ENCODE data around the gene MACROH2A2. TPM values are rescaled to one million over a fixed set of nuclear protein-coding genes. Genes with fewer than 3 reads are reported as not detected.

MACROH2A2 gene
- total and polyA plus RNA-seq, 2 of the 13 experiments (the other 11 are each of a cell fraction or from before 2014, with no cell fraction given): 9.8 to 43.1 TPM

DNA sequence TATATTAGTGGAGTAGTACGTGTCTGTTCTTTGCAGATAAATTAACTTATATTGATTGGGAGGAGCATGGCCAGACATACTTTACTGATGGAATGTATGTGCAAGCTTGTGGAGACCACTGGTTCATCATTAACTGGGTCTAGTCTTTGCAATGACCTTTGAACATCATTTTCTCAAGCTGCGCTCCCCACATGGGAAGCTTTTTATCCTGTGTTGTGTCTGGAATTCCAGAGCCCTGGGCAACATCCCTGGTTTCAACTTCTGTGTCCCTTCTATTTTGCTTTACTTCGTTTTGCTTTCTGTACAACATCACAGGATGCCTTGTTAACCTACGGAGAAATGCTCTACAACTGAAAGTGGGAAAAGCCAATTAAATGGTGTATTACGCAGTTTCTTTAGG, 38.3 kb downstream of the MACROH2A2 start (continued):
- TF ChIP-seq, protein P1, sequence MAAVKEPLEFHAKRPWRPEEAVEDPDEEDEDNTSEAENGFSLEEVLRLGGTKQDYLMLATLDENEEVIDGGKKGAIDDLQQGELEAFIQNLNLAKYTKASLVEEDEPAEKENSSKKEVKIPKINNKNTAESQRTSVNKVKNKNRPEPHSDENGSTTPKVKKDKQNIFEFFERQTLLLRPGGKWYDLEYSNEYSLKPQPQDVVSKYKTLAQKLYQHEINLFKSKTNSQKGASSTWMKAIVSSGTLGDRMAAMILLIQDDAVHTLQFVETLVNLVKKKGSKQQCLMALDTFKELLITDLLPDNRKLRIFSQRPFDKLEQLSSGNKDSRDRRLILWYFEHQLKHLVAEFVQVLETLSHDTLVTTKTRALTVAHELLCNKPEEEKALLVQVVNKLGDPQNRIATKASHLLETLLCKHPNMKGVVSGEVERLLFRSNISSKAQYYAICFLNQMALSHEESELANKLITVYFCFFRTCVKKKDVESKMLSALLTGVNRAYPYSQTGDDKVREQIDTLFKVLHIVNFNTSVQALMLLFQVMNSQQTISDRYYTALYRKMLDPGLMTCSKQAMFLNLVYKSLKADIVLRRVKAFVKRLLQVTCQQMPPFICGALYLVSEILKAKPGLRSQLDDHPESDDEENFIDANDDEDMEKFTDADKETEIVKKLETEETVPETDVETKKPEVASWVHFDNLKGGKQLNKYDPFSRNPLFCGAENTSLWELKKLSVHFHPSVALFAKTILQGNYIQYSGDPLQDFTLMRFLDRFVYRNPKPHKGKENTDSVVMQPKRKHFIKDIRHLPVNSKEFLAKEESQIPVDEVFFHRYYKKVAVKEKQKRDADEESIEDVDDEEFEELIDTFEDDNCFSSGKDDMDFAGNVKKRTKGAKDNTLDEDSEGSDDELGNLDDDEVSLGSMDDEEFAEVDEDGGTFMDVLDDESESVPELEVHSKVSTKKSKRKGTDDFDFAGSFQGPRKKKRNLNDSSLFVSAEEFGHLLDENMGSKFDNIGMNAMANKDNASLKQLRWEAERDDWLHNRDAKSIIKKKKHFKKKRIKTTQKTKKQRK (IDR thresholded peaks at IDR 0.05; ENCODE audit: low read length): no peak
- TF ChIP-seq ATAD3A (CRISPR knock-in tag; IDR thresholded peaks at IDR 0.05): no peak
- peak in 1 of 2 experiments; percentile 77; a peak in 2 of 4 replicates for TF ChIP-seq EP300 (IDR thresholded peaks at IDR 0.05; ENCODE audit: low read depth in 2 of 2, low read length in 2 of 2)
- no peak; the same call in 1 of the 2 replicates for TF ChIP-seq EP300 (CRISPR knock-in tag; IDR thresholded peaks at IDR 0.05; ENCODE audit: borderline replicate concordance)
- peak; percentile 29; the same call in 1 of the 2 replicates for TF ChIP-seq MYC (CRISPR knock-in tag; IDR thresholded peaks at IDR 0.05; ENCODE audit: borderline replicate concordance)
- TF ChIP-seq CC2D1A (CRISPR knock-in tag; IDR thresholded peaks at IDR 0.05): no peak
- TF ChIP-seq NCOR1 (IDR thresholded peaks at IDR 0.05; ENCODE audit: borderline replicate concordance, low read length): peak; percentile 93; the same call in 1 of the 2 replicates
- no peak for TF ChIP-seq EED (CRISPR knock-in tag; IDR thresholded peaks at IDR 0.05)
- no peak; the same call in 1 of the 2 replicates for TF ChIP-seq ELF1 (CRISPR knock-in tag; IDR thresholded peaks at IDR 0.05)
- TF ChIP-seq ZNF33B (CRISPR knock-in tag; IDR thresholded peaks at IDR 0.05): no peak
- no peak for TF ChIP-seq ZIK1 (CRISPR knock-in tag; IDR thresholded peaks at IDR 0.05; ENCODE audit: borderline replicate concordance, low read depth)
- no peak for TF ChIP-seq MAFG (CRISPR knock-in tag; IDR thresholded peaks at IDR 0.05)
- TF ChIP-seq GLI4 (CRISPR knock-in tag; IDR thresholded peaks at IDR 0.05; ENCODE audit: borderline replicate concordance): no peak
- TF ChIP-seq, protein P2, sequence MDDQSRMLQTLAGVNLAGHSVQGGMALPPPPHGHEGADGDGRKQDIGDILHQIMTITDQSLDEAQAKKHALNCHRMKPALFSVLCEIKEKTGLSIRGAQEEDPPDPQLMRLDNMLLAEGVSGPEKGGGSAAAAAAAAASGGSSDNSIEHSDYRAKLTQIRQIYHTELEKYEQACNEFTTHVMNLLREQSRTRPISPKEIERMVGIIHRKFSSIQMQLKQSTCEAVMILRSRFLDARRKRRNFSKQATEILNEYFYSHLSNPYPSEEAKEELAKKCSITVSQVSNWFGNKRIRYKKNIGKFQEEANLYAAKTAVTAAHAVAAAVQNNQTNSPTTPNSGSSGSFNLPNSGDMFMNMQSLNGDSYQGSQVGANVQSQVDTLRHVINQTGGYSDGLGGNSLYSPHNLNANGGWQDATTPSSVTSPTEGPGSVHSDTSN (CRISPR knock-in tag; IDR thresholded peaks at IDR 0.05; ENCODE audit: borderline replicate concordance): no peak
- no peak for TF ChIP-seq ZNF354B (CRISPR knock-in tag; IDR thresholded peaks at IDR 0.05)
- TF ChIP-seq ZNF772 (CRISPR knock-in tag; IDR thresholded peaks at IDR 0.05): no peak
- TF ChIP-seq SNAI1 (CRISPR knock-in tag; IDR thresholded peaks at IDR 0.05; ENCODE audit: borderline replicate concordance): no peak
- no peak for TF ChIP-seq ZNF263 (CRISPR knock-in tag; IDR thresholded peaks at IDR 0.05)
- TF ChIP-seq ZNF441 (CRISPR knock-in tag; IDR thresholded peaks at IDR 0.05; ENCODE audit: borderline replicate concordance): no peak; the same call in 1 of the 2 replicates
- peak; percentile 55 for TF ChIP-seq POLR2AphosphoS5 (IDR thresholded peaks at IDR 0.05; ENCODE audit: low read depth, low read length)
- TF ChIP-seq EZH2 (conservative IDR thresholded peaks at IDR 0.05; ENCODE audit: low read depth, low read length): no peak
- TF ChIP-seq, protein P3, sequence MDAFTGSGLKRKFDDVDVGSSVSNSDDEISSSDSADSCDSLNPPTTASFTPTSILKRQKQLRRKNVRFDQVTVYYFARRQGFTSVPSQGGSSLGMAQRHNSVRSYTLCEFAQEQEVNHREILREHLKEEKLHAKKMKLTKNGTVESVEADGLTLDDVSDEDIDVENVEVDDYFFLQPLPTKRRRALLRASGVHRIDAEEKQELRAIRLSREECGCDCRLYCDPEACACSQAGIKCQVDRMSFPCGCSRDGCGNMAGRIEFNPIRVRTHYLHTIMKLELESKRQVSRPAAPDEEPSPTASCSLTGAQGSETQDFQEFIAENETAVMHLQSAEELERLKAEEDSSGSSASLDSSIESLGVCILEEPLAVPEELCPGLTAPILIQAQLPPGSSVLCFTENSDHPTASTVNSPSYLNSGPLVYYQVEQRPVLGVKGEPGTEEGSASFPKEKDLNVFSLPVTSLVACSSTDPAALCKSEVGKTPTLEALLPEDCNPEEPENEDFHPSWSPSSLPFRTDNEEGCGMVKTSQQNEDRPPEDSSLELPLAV (CRISPR knock-in tag; conservative IDR thresholded peaks at IDR 0.05; ENCODE audit: low read depth): no peak
- no peak for TF ChIP-seq HOXA7 (CRISPR knock-in tag; IDR thresholded peaks at IDR 0.05)
- peak; percentile 55; the same call in 1 of the 2 replicates for TF ChIP-seq ZFP1 (CRISPR knock-in tag; IDR thresholded peaks at IDR 0.05)
